Vagina (tissue), 2 donors: ENCODE measurements around the gene ZYG11A.

Experiments
- CTCF ChIP-seq, 3 experiments: fragments of 450-650 bp in 2 of 3; fragments of 200-600 bp in 1 of 3; sonication (generic) in 1 of 3; IDR thresholded peaks; one replicate each; pipeline ENCODE4 v1.5.1; 2017 to 2019; ENCODE audit warnings: antibody characterized with exemption in 3 of 3, mild to moderate bottlenecking in 2 of 3, moderate library complexity in 2 of 3
- POLR2A ChIP-seq, 2 donors: fragments of 450-650 bp; IDR thresholded peaks; one replicate each; pipeline ENCODE4 v1.6.1; 2017; ENCODE audit warnings: antibody characterized with exemption in 2 of 2, mild to moderate bottlenecking in 2 of 2, moderate library complexity in 2 of 2
- POLR2AphosphoS5 ChIP-seq, 2 donors: sonication (generic); formaldehyde crosslinking; IDR thresholded peaks; one replicate each; pipeline ENCODE4 v1.9.0; 2017; ENCODE audit warnings: antibody characterized with exemption in 2 of 2, mild to moderate bottlenecking in 2 of 2, low read depth in 1 of 2; ENCODE audit not compliant: insufficient read depth in 1 of 2

GRCh38 chr1:52926864-52927211, 84.3 kb downstream of the ZYG11A start:
- TF ChIP-seq CTCF (IDR thresholded peaks at IDR 0.05) (no peak), POLR2A (IDR thresholded peaks at IDR 0.05) (no peak), POLR2AphosphoS5 (IDR thresholded peaks at IDR 0.05; ENCODE audit: insufficient read depth in 1 of 2, low read depth in 1 of 2) (no peak)
